ENCODE measurements around the gene CLMN.
A peak's percentile ranks its signal among the peaks of the same experiment; 100 is the strongest.

The CLMN gene

GRCh38 chr14:95236221-95236620, 83.5 kb downstream of the CLMN start:
- DNase-seq = no peak

DNA sequence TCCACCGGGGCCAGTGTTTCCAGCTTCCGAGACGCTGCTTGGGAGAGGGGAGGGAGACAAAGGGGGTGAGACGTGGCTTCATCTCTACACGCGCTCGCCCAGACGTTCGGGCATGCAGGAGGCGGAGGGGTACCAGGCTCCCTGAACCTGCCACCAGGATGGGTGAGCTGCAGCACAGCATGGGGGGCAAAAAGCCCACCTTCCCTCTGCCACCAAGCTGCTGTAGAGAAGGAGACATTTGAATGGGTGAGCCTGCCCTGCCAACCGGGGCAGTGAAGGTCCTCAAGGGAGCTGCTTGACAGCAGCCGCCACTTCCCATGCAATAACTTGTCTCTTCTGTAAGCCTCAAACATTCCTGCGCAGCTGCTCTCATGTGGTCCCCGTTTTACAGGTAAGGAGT, 83.9 kb downstream of the CLMN start:
- DNase-seq = no peak

GRCh38 chr14:95235351-95235750, 84.4 kb downstream of the CLMN start:
- DNase-seq = no peak

DNA sequence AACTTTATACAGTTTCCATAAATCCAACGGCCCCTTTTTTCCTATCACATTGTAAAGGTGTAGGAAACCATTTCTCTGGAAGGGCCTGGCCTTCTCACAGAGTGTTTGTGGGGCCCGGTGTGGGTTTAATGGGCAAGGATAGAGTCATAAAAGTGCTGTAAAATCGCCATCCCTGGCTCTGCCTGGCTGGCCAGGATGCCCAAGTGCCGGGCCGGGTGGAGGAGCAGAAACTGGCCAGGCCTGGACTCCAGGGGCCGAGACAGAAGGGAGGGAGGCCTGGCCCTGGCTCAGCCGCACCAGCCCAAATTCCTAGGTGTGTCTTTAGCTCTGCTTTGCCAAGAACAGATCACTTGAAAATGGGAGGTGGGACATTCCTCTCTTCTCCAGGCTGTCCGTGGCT, 85.3 kb downstream of the CLMN start:
- DNase-seq = no peak

DNA sequence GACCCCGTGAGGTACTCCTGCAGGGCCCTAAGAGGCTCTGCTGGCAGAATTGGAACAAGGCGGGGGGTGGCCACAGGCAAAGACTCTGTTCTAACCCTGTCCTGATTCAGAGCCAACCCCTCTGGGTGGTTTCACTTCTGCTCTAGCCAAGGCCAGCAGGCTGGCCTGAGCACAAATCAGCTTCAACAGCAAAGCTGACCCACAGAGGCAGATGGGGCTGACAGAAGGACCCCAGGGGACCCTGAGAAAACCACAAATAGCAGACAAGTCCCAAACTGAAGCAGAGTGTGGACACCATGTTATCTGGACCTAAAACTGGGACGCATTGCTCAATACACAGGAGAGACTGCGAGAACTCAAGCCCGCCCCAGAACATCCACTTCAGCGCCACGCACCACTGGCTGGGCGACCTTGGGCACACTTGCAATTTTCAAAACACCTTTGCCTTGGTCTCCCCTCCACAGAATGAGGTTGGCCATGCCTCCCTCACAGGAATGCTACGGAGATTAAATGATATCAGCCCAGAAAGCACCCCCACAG, 85.9 kb downstream of the CLMN start:
- peak; percentile 76 for DNase-seq

- DNase-seq = no peak
Observed at GRCh38 chr14:95232894-95233584, 86.7 kb downstream of the CLMN start.

- peak; percentile 11 for DNase-seq
Observed at GRCh38 chr14:95231966-95232633, 87.6 kb downstream of the CLMN start.

DNA sequence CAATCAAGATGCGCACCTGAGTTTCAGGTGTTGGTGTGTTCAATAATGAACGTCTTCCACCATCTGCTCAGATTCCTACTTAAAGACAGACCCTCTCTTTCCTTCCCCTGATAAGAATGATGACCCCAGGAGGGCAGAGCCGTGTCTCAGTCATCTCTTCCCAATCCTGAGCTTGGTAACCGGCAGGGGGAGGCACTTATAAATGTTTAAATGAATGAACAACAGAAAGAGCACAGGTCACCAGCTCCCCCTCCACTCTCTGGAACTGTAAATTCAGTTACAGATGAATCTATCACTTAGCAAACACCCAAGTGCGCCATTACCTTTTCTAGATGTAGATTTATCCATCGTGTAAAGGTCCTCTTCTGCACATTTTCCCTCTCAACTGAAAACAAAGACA, 90.0 kb downstream of the CLMN start:
- no peak for DNase-seq

GRCh38 chr14:95228240-95228639, 91.5 kb downstream of the CLMN start:
- DNase-seq = no peak

DNA sequence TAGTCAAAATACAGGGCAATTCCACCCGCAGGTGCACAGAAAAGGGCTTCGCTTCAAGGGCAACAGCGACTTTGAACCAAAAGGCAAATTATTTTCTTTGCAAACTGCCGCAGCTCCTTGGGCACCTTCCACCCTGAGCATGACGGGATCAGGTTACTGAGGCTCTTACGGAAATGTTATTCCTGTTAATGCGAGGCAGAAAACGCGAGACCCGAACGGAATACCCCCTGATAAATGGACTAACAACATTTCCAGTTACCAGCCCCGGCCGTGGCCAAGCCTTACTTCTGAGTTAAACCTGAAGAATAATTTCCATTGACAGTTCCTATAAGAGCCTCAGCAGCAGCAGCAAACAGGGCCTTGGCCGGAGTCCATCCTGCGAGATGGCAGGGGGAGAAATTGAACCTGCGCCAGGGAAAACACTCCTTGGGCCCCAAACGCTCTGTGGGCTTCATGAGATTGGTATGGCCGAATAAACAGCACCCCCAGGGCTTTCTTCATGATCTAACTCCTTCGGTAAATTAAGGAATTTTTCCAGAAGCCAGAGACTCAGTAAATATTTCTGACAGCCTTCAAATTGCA, 92.3 kb downstream of the CLMN start:
- DNase-seq = no peak

GRCh38 chr14:95226801-95227200, 92.9 kb downstream of the CLMN start:
- DNase-seq = no peak

DNA sequence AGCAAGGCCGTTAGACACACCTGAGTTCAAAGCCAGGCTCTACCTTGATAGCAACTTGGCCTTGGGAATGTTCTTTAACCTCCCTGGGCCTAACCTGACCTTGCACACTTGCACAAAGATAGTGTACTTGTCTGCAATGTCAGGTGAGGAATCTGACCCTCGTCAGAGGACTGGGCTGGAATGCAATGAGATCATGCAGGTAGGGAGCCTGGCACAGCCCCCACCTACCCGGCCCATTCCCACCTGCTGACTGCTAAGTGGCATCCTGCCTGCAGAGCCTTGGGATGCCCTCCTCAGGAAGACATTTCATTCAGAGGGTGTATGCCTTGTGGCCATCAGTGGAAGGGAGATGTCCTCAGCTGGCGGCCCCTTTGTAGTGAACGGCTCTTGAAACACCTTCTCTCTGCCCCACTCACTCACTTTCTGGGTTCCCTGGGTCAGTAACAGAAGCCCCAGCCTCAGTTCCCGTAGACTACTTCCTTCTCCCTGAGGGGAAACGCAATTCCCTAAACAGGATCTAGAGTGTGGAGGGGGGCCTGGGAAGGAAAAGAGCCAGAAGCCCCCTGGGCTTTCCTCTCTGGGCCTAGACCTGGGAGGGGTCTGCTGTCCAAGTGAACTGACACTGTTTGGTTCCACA, 94.3 kb downstream of the CLMN start:
- no peak for DNase-seq

- DNase-seq = no peak
Observed at GRCh38 chr14:95222870-95223398, 96.8 kb downstream of the CLMN start.

- no peak for DNase-seq
Observed at GRCh38 chr14:95222151-95222631, 97.5 kb downstream of the CLMN start.

DNA sequence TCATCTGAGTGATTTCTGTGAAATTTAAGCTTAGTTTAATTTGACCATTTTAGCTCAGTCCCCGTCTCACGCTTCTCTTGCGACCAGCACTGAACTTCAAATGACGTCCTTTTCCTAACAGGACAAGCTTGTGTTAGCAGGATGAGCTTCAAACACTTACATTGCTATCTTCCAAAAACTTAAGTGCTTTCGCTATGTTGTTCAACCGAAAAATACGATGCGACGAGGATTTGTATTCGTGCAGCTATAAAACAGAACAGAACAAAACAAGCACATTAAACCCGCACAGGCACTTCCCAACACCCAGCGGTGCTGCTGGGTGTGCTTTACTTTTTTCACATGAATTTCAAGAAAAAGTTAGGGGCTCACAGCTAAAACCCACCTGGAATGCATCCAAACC, 98.2 kb downstream of the CLMN start:
- DNase-seq = no peak

DNA sequence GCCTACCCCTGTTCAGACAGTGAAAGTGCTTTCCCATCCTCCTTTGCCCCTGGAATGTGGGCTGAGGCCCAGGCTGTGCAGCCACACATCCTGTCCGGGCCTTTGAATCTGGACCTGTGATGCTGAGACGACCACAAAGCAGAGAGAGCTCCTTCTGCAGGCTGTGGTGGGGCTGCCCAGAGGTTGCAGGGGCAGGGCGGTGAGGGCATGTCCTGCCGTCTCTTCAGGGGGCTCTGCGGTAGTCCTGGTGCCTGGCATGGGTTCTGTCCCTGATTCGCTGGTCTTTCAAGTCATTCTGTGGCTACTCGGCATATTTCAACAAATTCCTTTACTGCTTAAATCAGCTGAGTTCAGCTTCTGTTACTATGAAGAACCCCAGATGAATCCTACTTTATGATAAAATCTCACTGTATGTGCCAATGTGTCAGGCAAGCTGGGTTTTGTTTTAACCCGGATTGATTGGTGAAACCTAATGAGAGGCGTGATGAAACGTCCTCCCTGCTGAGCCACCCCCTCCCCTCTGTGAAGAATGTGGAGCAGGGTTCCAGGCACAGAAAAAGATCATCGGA, 99.0 kb downstream of the CLMN start:
- no peak for DNase-seq

DNA sequence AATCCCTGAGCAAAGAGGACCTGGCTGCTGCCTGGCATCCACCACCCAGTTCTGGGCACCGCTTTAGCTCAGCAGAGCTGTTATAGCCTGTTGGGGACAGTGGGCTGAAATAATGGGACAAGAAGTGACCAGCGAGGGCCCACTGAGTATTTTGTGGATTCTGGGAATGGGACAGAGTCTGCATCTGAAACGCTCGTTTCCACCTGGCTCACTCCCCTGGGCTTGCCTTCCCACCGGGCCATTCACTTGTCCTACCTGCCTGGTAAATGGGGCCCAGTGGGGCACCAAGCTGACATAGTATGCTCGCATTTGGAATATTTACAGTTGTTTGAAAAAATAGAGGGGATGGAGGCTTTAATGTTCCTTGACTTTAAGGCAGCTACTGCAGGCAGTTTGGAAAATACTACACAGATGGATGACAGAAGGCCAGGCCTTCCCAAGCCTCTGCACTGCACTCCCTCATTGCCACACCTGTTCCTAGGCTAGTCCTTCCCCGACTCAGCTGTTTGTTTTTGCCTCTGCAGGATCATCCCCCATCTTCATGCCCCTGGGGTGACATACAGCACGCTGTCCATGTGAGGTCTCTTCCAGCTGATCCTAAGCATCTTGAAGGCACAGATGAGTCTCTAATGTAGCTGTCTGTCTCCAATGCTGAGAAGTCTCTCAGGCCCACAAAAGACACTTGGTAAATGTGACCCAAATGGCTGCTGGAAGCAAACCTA, 101.1 kb downstream of the CLMN start:
- no peak for DNase-seq

DNA sequence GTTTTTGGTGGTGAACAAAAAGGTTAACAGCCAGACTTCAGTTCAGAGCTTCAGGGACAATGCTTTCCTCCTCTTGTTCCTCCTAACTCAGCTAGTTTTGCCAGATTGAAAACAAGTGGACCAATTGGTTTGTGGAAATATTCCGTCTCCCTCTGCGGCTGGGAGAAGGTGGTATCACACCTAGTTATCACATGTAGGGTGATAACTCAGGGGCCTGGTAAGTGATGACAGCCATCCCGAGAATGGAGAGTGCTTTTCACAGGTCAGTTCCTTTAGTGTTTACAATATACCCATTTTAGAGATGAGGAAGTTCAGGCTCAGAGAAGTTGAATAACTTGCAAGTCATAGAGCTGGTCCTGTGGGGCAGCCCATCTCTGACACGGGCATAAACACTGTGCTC, 101.7 kb downstream of the CLMN start:
- DNase-seq = no peak

DNA sequence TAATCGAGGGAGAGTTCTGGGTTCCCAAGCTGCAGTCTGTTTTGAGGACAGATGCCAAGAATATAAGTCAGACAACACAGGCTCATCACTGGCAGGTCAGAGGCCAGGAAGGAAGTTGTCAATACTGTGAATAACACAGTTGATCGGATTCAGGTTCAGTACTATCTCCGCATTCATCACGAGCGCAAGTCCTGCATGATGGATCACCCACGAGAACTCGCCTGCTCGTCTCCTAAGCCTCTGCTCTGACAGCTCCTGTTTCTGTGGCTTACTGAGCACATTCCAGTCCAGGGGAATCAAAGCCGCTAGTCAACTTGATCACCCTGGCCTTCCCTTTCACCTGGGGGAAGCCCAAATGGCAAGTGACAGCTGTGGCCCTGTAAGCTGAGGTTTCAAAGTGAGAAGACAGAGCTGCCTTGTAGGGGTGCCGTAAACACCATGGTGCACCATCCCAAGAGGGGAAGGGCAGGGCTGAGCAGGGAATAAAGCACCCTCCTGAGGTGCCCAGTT, 102.3 kb downstream of the CLMN start:
- DNase-seq = no peak

DNA sequence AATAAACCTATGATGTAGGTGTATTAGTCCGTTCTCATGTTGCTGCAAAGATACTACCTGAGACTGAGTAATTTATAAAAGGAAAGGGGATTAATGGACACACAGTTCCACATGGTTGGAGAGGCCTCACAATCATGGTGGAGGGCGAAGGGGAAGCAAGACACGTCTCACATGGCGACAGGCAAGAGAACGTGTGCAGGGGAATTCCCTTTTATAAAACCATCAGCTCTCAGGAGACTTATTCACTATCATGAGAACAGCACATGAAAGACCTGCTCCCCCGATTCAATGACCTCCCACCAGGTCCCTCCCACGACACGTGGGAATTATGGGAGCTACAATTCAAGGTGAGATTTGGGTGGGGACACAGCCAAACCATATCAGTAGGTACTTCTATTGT, 103.7 kb downstream of the CLMN start:
- no peak for DNase-seq

DNA sequence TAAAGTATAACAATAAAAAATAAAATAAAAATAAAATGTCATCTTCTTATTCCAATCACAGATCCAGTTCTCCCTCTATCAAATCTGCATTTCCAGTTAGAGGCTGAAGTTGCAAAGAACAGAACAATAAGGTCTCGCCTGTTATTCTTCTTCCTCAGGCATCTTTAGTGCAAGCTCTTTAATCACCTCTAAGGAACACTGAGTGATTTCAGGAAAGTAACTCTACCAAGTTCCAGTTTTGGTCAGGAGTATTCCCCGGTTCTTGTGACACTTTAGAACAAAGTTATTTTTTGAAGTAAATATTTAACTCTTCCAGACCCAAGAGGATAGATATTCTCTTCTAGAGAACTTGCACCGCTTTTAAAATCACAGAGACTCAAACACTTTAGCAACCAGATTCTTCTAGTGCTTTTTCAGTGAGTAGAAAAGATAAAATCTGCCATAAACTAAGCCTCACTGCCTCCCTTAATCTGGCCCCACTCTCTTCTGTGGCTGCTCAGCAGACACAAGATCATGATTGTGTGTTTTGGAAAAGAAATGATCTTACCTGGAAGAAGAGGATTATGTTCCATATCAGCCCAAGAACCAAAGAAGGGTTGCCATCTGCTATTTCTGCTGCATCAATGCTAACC, 104.5 kb downstream of the CLMN start:
- no peak for DNase-seq

DNA sequence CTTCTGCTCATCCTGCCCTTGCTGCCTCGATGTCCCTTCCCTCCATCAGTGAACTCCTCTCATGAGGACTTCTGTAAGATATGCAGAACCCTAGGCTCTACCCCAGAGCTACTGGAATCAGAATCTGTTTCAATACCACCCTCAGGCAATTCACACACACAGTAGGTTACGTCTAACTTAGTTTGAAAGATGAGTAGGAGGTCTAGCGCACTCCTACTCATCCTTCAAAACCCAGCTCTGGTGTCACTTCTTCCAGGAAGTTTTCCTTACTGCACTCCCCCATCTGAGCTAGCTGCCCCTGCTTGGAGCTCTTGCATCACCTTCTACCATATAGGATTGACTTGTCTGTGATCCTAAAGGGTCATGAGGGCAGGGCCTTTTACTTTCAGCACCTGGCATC, 105.9 kb downstream of the CLMN start:
- DNase-seq = no peak
